Activated CD4-positive, alpha-beta T cell treated with anti-CD3 and anti-CD28 coated beads, Interleukin-2, Interleukin-6, amounts not matched to agents 100 ng/mL and 50 ng/mL, durations not matched to agents 16 hours and 8 hours (primary cell): Measurements from ENCODE around the gene C3orf52.

Source experiments
- DNase-seq: peaks from one replicate; pipeline ENCODE4 v3.0.0-alpha.2; 2020

Gene C3orf52

GRCh38 chr3:112137781-112138180 lies 51.6 kb downstream of the C3orf52 start:
- DNase-seq = no peak

- DNase-seq = no peak
Observed at GRCh38 chr3:112138219-112138969, 52.2 kb downstream of the C3orf52 start.

- DNase-seq = no peak
Observed at GRCh38 chr3:112140584-112140983, 54.4 kb downstream of the C3orf52 start.

- DNase-seq = no peak
Observed at GRCh38 chr3:112141293-112141692, 55.1 kb downstream of the C3orf52 start.

GRCh38 chr3:112143251-112143650 lies 57.1 kb downstream of the C3orf52 start:
- peak; percentile 45 for DNase-seq

- DNase-seq = no peak
Observed at GRCh38 chr3:112143689-112144088, 57.5 kb downstream of the C3orf52 start.

- DNase-seq = no peak
Observed at GRCh38 chr3:112149136-112149535, 62.9 kb downstream of the C3orf52 start.

- no peak for DNase-seq
Observed at GRCh38 chr3:112167758-112168157, 81.6 kb downstream of the C3orf52 start.
